Right atrium auricular region (tissue), 2 donors: ENCODE measurements around the gene PLEKHA3. TPM values are rescaled to one million over a fixed set of nuclear protein-coding genes. Genes with fewer than 3 reads are reported as not detected.

ENCODE experiments used
- DNase-seq: peaks from one replicate; pipeline ENCODE4 v3.0.0-alpha.2; 2019; ENCODE audit warnings: low spot score
- H3K27ac ChIP-seq, 2 donors: fragments of 200-600 bp; sonication (generic); 1 replicate in 1 of 2; 2 replicates in 1 of 2; pipeline ENCODE4 v1.5.1; 2016 to 2019
- H3K27me3 ChIP-seq, 2 donors: fragments of 200-600 bp; sonication (generic); one replicate each; pipeline versions ENCODE4 v1.5.1 to v1.6.0; 2017 to 2019
- H3K36me3 ChIP-seq: fragments of 200-600 bp; sonication (generic); one replicate; pipeline ENCODE4 v1.5.1; 2016
- H3K4me1 ChIP-seq, 2 donors: fragments of 200-600 bp; sonication (generic); one replicate each; pipeline versions ENCODE4 v1.5.1 to v1.6.0; 2017 to 2019
- H3K4me3 ChIP-seq, 2 donors: fragments of 200-600 bp; sonication (generic); 1 replicate in 1 of 2; 2 replicates in 1 of 2; pipeline ENCODE4 v1.5.1; 2017 to 2019; ENCODE audit warnings: mild to moderate bottlenecking in 1 of 2, moderate library complexity in 1 of 2
- H3K9me3 ChIP-seq, 2 donors: fragments of 200-600 bp; sonication (generic); one replicate each; pipeline ENCODE4 v1.5.1; 2019
- total RNA-seq, 2 donors: library from RNA; depleted of rRNA; stranded (reverse); fragments of >200 nt; gene quantifications; one replicate each; pipeline ENCODE4 v1.1.0, GENCODE V29; 2016
- TF ChIP-seq, protein P1 (sequence below), 2 donors: fragments of 200-600 bp; sonication (generic); IDR thresholded peaks; one replicate each; pipeline ENCODE4 v1.5.1; 2019; ENCODE audit warnings: antibody characterized with exemption in 2 of 2

The PLEKHA3 gene
- total RNA-seq, 2 donors from 2014 or later, result 11.1 to 12.1 TPM

DNA sequence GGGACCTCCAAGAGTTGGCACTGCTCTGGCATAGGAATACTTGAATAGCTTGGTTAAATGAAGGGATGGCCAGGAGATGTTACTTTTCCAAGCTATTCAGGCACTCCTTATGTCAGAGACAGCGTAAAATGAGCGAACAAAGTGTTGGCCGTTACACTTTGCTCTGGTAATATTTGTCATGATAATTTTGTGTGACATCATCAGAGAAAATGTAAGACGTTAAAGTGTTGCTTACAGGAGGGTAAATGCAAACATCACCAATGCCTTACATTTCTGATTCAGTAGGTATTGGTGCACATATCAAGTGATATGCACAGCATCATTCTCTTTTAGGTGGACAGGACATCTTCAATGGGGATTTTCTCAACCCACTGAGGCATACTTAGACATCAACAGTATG lies 46.0 kb downstream of the PLEKHA3 start:
- TF ChIP-seq, protein P1, sequence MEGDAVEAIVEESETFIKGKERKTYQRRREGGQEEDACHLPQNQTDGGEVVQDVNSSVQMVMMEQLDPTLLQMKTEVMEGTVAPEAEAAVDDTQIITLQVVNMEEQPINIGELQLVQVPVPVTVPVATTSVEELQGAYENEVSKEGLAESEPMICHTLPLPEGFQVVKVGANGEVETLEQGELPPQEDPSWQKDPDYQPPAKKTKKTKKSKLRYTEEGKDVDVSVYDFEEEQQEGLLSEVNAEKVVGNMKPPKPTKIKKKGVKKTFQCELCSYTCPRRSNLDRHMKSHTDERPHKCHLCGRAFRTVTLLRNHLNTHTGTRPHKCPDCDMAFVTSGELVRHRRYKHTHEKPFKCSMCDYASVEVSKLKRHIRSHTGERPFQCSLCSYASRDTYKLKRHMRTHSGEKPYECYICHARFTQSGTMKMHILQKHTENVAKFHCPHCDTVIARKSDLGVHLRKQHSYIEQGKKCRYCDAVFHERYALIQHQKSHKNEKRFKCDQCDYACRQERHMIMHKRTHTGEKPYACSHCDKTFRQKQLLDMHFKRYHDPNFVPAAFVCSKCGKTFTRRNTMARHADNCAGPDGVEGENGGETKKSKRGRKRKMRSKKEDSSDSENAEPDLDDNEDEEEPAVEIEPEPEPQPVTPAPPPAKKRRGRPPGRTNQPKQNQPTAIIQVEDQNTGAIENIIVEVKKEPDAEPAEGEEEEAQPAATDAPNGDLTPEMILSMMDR (IDR thresholded peaks at IDR 0.05), result no peak
- Histone ChIP-seq H3K27me3 (no peaks in the 10 kb centered on the region), H3K27ac (no peak overlapping the region), H3K4me3 (no peak overlapping the region), H3K9me3 (no peaks in the 10 kb centered on the region), H3K4me1 (peaks cover 0 to 14% of the 10 kb centered on the region in 2 donors), H3K36me3 (peaks cover 55% of the 10 kb centered on the region)
- no peak for DNase-seq

- TF ChIP-seq, protein P1 (IDR thresholded peaks at IDR 0.05), result no peak
- no peaks in the 10 kb centered on the region for H3K27me3 ChIP-seq
- peaks cover 68% of the 10 kb centered on the region for H3K36me3 ChIP-seq
- no peaks in the 10 kb centered on the region for H3K9me3 ChIP-seq
- H3K4me1 ChIP-seq, result peaks cover 0 to 18% of the 10 kb centered on the region in 2 donors
- H3K4me3 ChIP-seq, result no peak overlapping the region
- DNase-seq, result no peak
- no peak overlapping the region for H3K27ac ChIP-seq
Measured at GRCh38 chr2:178527592-178527991, 47.3 kb downstream of the PLEKHA3 start.

DNA sequence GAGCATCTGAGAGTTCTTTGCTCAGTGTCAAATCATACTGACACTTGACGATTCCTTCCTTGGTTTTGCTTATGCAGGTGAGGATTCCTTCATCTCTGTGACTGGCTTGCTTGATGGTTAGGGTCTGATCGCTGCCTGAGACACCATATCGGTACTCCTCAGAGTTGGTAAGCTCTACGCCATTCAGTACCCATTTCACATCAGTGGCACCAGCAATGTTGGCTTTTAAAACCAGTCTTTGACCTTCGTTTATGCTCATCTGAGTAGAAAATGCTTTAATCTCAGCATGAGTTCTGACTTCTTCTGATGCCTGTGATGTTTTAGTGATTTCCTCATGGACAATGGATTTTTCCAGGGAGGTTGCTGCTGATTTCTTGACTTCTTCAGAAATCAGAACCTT lies 48.4 kb downstream of the PLEKHA3 start:
- TF ChIP-seq, protein P1 (IDR thresholded peaks at IDR 0.05), result no peak
- Histone ChIP-seq H3K4me3 (no peak overlapping the region), H3K36me3 (peaks cover 79% of the 10 kb centered on the region), H3K27ac (no peak overlapping the region), H3K4me1 (peaks cover 0 to 18% of the 10 kb centered on the region in 2 donors), H3K27me3 (no peaks in the 10 kb centered on the region), H3K9me3 (no peaks in the 10 kb centered on the region)
- DNase-seq, result no peak

DNA sequence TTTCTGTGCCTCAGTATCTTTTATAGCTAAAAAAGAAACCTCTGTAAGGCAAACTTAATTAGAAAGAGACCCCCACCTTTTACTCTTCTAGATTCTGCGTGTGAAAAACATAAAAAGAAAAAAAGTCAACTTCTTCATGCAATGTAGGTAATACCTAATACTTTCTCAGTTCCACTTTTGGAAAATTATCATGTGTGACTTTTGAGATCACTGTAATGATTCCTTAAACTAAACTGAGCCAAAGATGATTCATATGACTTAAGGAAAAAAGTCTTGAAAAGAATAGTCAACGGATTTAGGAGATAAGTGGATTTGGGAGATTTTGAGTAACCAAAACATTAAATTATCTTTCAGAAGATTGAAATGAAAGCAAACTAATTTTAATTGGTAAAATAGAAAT lies 48.9 kb downstream of the PLEKHA3 start:
- H3K27me3 ChIP-seq, result no peaks in the 10 kb centered on the region
- TF ChIP-seq, protein P1 (IDR thresholded peaks at IDR 0.05), result no peak
- no peak for DNase-seq
- no peaks in the 10 kb centered on the region for H3K9me3 ChIP-seq
- peaks cover 84% of the 10 kb centered on the region for H3K36me3 ChIP-seq
- no peak overlapping the region for H3K4me3 ChIP-seq
- peaks cover 0 to 12% of the 10 kb centered on the region in 2 donors for H3K4me1 ChIP-seq
- no peak overlapping the region for H3K27ac ChIP-seq

DNA sequence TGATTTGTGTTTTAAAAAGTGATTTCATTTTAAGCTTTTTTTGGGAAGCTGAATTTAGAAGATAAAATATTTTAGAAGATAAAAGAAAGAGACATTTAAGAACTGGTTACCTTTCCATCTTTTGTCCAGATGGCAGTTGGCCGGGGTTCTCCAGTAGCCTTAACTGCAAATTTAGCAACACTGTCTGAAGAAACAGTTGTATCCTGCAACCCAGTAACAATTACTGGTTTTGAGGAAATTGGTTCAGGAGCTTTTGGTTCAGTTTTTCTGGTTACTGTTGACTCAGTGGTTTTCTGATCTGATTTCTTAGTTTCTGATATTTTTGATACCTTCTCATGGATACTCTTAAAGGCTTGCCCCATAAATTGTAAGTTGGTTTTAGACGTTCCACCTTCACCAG lies 49.9 kb downstream of the PLEKHA3 start:
- Histone ChIP-seq H3K9me3 (no peaks in the 10 kb centered on the region), H3K27me3 (no peaks in the 10 kb centered on the region), H3K4me3 (no peak overlapping the region), H3K27ac (no peak overlapping the region), H3K4me1 (peaks cover 0 to 10% of the 10 kb centered on the region in 2 donors), H3K36me3 (peaks cover 93% of the 10 kb centered on the region)
- no peak for DNase-seq
- TF ChIP-seq, protein P1 (IDR thresholded peaks at IDR 0.05), result no peak

GRCh38 chr2:178530625-178531142 lies 50.4 kb downstream of the PLEKHA3 start:
- Histone ChIP-seq H3K27ac (no peak overlapping the region), H3K36me3 (peaks cover 98% of the 10 kb centered on the region), H3K9me3 (no peaks in the 10 kb centered on the region), H3K4me3 (no peak overlapping the region), H3K4me1 (peaks cover 0 to 10% of the 10 kb centered on the region in 2 donors), H3K27me3 (no peaks in the 10 kb centered on the region)
- TF ChIP-seq, protein P1 (IDR thresholded peaks at IDR 0.05), result no peak
- DNase-seq, result no peak
